Measurements from ENCODE around the gene FAM110C. TPM values are rescaled to one million over a fixed set of nuclear protein-coding genes. Genes with fewer than 3 reads are reported as not detected.
A peak's percentile ranks its signal among the peaks of the same experiment; 100 is the strongest.

Gene FAM110C
- total RNA-seq, 1 donor from 2014 or later: not detected

- H3K4me1 Mint-ChIP-seq (ENCODE audit: low read depth, unreplicated experiment): peaks cover 2% of the 10 kb centered on the region
- DNase-seq: no peak
- peaks cover 11% of the 10 kb centered on the region for H3K27me3 Mint-ChIP-seq (ENCODE audit: unreplicated experiment)
- H3K9me3 Mint-ChIP-seq (ENCODE audit: unreplicated experiment): no peaks in the 10 kb centered on the region
- H3K27ac Mint-ChIP-seq (ENCODE audit: unreplicated experiment): no peak overlapping the region
- H3K4me3 Mint-ChIP-seq (ENCODE audit: unreplicated experiment): peak overlapping the region; percentile 49
- no peak for TF ChIP-seq CTCF (IDR thresholded peaks at IDR 0.05; ENCODE audit: partially characterized antibody, unreplicated experiment)
- no peaks in the 10 kb centered on the region for H3K36me3 Mint-ChIP-seq (ENCODE audit: unreplicated experiment)
These were observed 1.5 kb downstream of the FAM110C start for GRCh38 chr2:44748-45341.

- Mint-ChIP-seq H3K4me1 (ENCODE audit: low read depth, unreplicated experiment) (peaks cover 2% of the 10 kb centered on the region), H3K27ac (ENCODE audit: unreplicated experiment) (no peak overlapping the region), H3K36me3 (ENCODE audit: unreplicated experiment) (no peaks in the 10 kb centered on the region), H3K9me3 (ENCODE audit: unreplicated experiment) (no peaks in the 10 kb centered on the region), H3K27me3 (ENCODE audit: unreplicated experiment) (peaks cover 11% of the 10 kb centered on the region), H3K4me3 (ENCODE audit: unreplicated experiment) (no peak overlapping the region)
- no peak for DNase-seq
- TF ChIP-seq CTCF (IDR thresholded peaks at IDR 0.05; ENCODE audit: partially characterized antibody, unreplicated experiment): no peak
These were observed 3.5 kb downstream of the FAM110C start for GRCh38 chr2:42788-43187.

- no peak overlapping the region for H3K27ac Mint-ChIP-seq (ENCODE audit: unreplicated experiment)
- H3K4me1 Mint-ChIP-seq (ENCODE audit: low read depth, unreplicated experiment): no peaks in the 10 kb centered on the region
- no peaks in the 10 kb centered on the region for H3K9me3 Mint-ChIP-seq (ENCODE audit: unreplicated experiment)
- no peak overlapping the region for H3K4me3 Mint-ChIP-seq (ENCODE audit: unreplicated experiment)
- no peaks in the 10 kb centered on the region for H3K36me3 Mint-ChIP-seq (ENCODE audit: unreplicated experiment)
- TF ChIP-seq CTCF (IDR thresholded peaks at IDR 0.05; ENCODE audit: partially characterized antibody, unreplicated experiment): no peak
- H3K27me3 Mint-ChIP-seq (ENCODE audit: unreplicated experiment): peaks cover 11% of the 10 kb centered on the region
- DNase-seq: no peak
These were observed 5.8 kb downstream of the FAM110C start for GRCh38 chr2:40465-40864.

DNA sequence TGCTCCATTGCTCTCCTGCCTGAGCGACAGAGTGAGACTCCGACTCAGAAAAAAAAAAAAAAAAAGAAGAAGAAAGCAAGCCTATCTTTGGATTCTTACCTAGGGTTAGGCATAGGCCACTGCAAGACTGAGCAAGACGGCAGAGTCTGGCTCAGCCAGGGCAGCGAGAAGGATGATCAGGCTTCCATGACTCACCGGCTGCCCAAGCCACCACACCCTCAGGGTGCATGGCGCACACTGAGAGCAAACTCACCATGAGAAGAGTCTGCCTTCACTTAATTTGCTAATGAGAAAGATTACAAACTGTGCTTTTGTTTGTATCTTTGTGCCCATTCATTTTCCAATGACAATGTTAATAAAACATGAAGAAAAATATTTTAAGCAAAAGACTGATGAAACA, 8.2 kb downstream of the FAM110C start:
- Mint-ChIP-seq H3K4me1 (ENCODE audit: low read depth, unreplicated experiment) (no peaks in the 10 kb centered on the region), H3K9me3 (ENCODE audit: unreplicated experiment) (no peaks in the 10 kb centered on the region), H3K36me3 (ENCODE audit: unreplicated experiment) (no peaks in the 10 kb centered on the region), H3K27ac (ENCODE audit: unreplicated experiment) (no peak overlapping the region), H3K27me3 (ENCODE audit: unreplicated experiment) (no peaks in the 10 kb centered on the region), H3K4me3 (ENCODE audit: unreplicated experiment) (no peak overlapping the region)
- TF ChIP-seq CTCF (IDR thresholded peaks at IDR 0.05; ENCODE audit: partially characterized antibody, unreplicated experiment): no peak
- DNase-seq: no peak

- Mint-ChIP-seq H3K4me1 (ENCODE audit: low read depth, unreplicated experiment) (no peaks in the 10 kb centered on the region), H3K27ac (ENCODE audit: unreplicated experiment) (no peak overlapping the region), H3K4me3 (ENCODE audit: unreplicated experiment) (no peak overlapping the region), H3K9me3 (ENCODE audit: unreplicated experiment) (no peaks in the 10 kb centered on the region), H3K27me3 (ENCODE audit: unreplicated experiment) (no peaks in the 10 kb centered on the region), H3K36me3 (ENCODE audit: unreplicated experiment) (no peaks in the 10 kb centered on the region)
- no peak for DNase-seq
- TF ChIP-seq CTCF (IDR thresholded peaks at IDR 0.05; ENCODE audit: partially characterized antibody, unreplicated experiment): no peak
These were observed 10.0 kb downstream of the FAM110C start for GRCh38 chr2:36318-36717.

Measured in glutamatergic neuron (in vitro differentiated cells).